HL-60 (cell line): ENCODE measurements around the gene ZSCAN5A.

Experiments used
- DNase-seq, 2 experiments: peaks; one replicate each; pipeline ENCODE4 v3.0.0-alpha.2; 2010 to 2020; ENCODE audit warnings: low read depth in 1 of 2, low spot score in 1 of 2
- H3K27ac ChIP-seq: fragments of 250-450 bp; sonication (Bioruptor Pico); replicated peaks from 2 replicates; pipeline ENCODE4 v1.5.1; 2020; ENCODE audit warnings: mild to moderate bottlenecking, moderate library complexity
- H3K27me3 ChIP-seq: fragments of 250-450 bp; sonication (Bioruptor Pico); 2 replicates; pipeline ENCODE4 v1.5.1; 2021; ENCODE audit warnings: mild to moderate bottlenecking, moderate library complexity; ENCODE audit not compliant: insufficient read depth, poor library complexity, severe bottlenecking
- H3K4me3 ChIP-seq: replicated peaks from 2 replicates; pipeline ENCODE4 v1.5.1; 2011; ENCODE audit warnings: mild to moderate bottlenecking, control low read depth, low read length; ENCODE audit not compliant: insufficient read depth
- GABPA ChIP-seq: IDR thresholded peaks from 2 replicates; pipeline ENCODE4 v1.6.1; 2012; ENCODE audit warnings: low read depth
- POLR2AphosphoS5 ChIP-seq: IDR thresholded peaks from 2 replicates; pipeline ENCODE4 v1.6.1; 2012; ENCODE audit warnings: low read depth
- SPI1 ChIP-seq: IDR thresholded peaks from 2 replicates; pipeline ENCODE4 v1.6.1; 2012; ENCODE audit warnings: low read depth, mild to moderate bottlenecking, borderline replicate concordance
- TF ChIP-seq, protein P1 (sequence below): IDR thresholded peaks from 2 replicates; pipeline ENCODE4 v1.6.1; 2012; ENCODE audit warnings: low read depth; ENCODE audit not compliant: insufficient replicate concordance
- TF ChIP-seq, protein P2 (sequence below): IDR thresholded peaks from one replicate; pipeline ENCODE4 v1.5.1; 2011; ENCODE audit warnings: low read length, control low read depth, inconsistent platforms; ENCODE audit not compliant: insufficient read depth

ZSCAN5A gene

DNA sequence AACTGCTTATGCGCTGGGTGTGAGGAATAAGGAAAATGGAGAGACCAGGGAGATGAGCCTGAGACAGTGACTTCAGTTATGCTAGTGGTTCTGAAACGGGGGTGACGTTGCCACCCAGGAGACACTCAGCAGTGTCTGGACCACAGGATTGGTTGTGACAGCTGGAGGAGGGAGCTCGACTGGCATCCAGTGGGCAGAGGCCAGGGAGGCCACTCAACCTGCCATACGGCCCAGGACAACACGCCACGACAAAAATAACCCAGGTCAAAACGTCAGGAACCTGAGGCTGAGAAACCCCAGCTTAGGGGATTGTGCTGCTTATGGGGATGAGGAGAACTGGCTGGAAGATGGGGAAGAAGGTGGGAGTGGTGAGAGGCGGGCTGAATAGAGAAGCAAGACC is 10.4 kb downstream of the ZSCAN5A start:
- TF ChIP-seq, protein P1, sequence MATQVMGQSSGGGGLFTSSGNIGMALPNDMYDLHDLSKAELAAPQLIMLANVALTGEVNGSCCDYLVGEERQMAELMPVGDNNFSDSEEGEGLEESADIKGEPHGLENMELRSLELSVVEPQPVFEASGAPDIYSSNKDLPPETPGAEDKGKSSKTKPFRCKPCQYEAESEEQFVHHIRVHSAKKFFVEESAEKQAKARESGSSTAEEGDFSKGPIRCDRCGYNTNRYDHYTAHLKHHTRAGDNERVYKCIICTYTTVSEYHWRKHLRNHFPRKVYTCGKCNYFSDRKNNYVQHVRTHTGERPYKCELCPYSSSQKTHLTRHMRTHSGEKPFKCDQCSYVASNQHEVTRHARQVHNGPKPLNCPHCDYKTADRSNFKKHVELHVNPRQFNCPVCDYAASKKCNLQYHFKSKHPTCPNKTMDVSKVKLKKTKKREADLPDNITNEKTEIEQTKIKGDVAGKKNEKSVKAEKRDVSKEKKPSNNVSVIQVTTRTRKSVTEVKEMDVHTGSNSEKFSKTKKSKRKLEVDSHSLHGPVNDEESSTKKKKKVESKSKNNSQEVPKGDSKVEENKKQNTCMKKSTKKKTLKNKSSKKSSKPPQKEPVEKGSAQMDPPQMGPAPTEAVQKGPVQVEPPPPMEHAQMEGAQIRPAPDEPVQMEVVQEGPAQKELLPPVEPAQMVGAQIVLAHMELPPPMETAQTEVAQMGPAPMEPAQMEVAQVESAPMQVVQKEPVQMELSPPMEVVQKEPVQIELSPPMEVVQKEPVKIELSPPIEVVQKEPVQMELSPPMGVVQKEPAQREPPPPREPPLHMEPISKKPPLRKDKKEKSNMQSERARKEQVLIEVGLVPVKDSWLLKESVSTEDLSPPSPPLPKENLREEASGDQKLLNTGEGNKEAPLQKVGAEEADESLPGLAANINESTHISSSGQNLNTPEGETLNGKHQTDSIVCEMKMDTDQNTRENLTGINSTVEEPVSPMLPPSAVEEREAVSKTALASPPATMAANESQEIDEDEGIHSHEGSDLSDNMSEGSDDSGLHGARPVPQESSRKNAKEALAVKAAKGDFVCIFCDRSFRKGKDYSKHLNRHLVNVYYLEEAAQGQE = no peak
- TF ChIP-seq, protein P2, sequence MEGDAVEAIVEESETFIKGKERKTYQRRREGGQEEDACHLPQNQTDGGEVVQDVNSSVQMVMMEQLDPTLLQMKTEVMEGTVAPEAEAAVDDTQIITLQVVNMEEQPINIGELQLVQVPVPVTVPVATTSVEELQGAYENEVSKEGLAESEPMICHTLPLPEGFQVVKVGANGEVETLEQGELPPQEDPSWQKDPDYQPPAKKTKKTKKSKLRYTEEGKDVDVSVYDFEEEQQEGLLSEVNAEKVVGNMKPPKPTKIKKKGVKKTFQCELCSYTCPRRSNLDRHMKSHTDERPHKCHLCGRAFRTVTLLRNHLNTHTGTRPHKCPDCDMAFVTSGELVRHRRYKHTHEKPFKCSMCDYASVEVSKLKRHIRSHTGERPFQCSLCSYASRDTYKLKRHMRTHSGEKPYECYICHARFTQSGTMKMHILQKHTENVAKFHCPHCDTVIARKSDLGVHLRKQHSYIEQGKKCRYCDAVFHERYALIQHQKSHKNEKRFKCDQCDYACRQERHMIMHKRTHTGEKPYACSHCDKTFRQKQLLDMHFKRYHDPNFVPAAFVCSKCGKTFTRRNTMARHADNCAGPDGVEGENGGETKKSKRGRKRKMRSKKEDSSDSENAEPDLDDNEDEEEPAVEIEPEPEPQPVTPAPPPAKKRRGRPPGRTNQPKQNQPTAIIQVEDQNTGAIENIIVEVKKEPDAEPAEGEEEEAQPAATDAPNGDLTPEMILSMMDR = no peak
- Histone ChIP-seq H3K27ac (no peak overlapping the region), H3K27me3 (no peaks in the 10 kb centered on the region), H3K4me3 (no peak overlapping the region)
- no peak for DNase-seq

DNA sequence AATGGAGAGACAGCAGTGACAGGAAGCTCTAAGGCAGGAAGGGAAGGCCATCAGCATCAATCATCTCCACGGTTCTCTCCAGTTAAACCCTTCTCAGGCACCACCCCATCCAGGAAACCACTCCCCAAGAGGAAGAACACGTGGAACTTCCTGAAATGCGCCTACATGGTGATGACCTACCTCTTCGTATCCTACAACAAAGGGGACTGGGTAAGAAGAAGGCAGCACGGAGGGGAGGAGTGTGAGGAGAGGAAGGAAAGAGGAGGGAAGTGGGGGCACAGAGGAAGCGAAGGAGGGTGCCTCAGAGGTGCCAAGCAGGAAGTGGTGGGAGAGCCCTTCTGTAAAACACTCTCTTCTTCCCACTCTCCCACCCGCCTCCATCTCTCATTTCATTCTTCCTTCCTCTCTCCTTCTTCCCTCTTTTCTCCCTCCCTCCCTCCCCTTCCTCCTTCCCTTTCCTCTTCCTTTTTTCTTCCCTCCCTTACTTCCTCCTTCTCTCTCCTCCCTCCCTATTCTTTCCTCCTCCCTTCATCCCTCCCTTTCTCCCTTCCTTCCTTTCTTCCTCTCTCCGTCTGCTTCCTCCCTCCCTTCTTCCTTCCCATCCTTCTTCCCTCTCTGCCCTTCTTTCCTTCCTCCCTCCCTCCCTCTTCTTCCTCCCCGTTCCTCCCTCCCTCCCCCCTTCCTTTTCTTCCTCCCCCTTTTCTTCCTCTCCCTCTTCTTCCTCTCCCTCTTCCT is 12.6 kb downstream of the ZSCAN5A start:
- no peaks in the 10 kb centered on the region for H3K27me3 ChIP-seq
- no peak overlapping the region for H3K4me3 ChIP-seq
- no peak overlapping the region; the same call in 1 of the 2 replicates for H3K27ac ChIP-seq
- DNase-seq = peak in 1 of 2 experiments; percentile 29
- TF ChIP-seq GABPA = no peak
- TF ChIP-seq, protein P1 = no peak
- TF ChIP-seq SPI1 = no peak
- TF ChIP-seq, protein P2 = no peak
- TF ChIP-seq POLR2AphosphoS5 = no peak

DNA sequence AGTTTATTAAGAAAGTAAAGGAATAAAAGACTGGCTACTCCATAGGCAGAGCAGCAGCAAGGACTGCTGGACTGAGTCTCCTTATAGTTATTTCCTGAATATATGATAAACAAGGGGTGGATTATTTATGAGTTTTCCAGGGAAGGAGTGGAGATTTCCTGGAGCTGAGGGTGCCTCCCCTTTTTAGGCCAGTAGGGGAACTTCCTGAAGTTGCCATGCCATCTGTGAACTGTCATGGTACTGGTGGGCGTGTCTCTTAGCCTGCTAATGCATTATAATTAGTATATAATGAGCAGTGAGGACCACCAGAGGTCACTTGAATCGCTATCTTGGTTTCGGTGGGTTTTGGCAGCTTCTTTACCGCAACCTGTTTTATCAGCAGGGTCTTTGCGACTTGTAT is 13.5 kb downstream of the ZSCAN5A start:
- TF ChIP-seq, protein P1 = no peak
- TF ChIP-seq POLR2AphosphoS5 (no peak), SPI1 (no peak), GABPA (no peak)
- TF ChIP-seq, protein P2 = no peak
- no peak for DNase-seq
- Histone ChIP-seq H3K4me3 (no peak overlapping the region), H3K27me3 (no peaks in the 10 kb centered on the region), H3K27ac (no peak overlapping the region)
